GM12875 (cell line): ENCODE measurements around the gene CAP1.

ENCODE experiments used
- H3K4me3 ChIP-seq: one replicate; pipeline ENCODE4 v1.5.1; 2011; ENCODE audit warnings: low read depth, low read length, control low read depth
- CTCF ChIP-seq: IDR thresholded peaks from 2 replicates; pipeline ENCODE4 v1.5.1; 2011; ENCODE audit warnings: low read depth, mild to moderate bottlenecking, control low read depth, inconsistent platforms, low read length, moderate library complexity, borderline replicate concordance; ENCODE audit not compliant: insufficient read depth

The CAP1 gene

GRCh38 chr1:40059338-40059959, 18.9 kb downstream of the CAP1 start:
- peak; percentile 19; the same call in 1 of the 2 replicates for TF ChIP-seq CTCF
- H3K4me3 ChIP-seq: no peak overlapping the region

- H3K4me3 ChIP-seq: no peak overlapping the region
- no peak for TF ChIP-seq CTCF
Observed at GRCh38 chr1:40059960-40060750, 19.6 kb downstream of the CAP1 start.

- no peak overlapping the region for H3K4me3 ChIP-seq
- TF ChIP-seq CTCF: no peak
Observed at GRCh38 chr1:40064797-40065499, 24.4 kb downstream of the CAP1 start.

- no peak overlapping the region for H3K4me3 ChIP-seq
- no peak for TF ChIP-seq CTCF
Observed at GRCh38 chr1:40067023-40067422, 26.5 kb downstream of the CAP1 start.

- no peak overlapping the region for H3K4me3 ChIP-seq
- no peak for TF ChIP-seq CTCF
Observed at GRCh38 chr1:40067851-40068250, 27.3 kb downstream of the CAP1 start.

- no peak for TF ChIP-seq CTCF
- no peak overlapping the region for H3K4me3 ChIP-seq
Observed at GRCh38 chr1:40072142-40072541, 31.6 kb downstream of the CAP1 start.
